A673 (cell line): ENCODE measurements around the gene GP1BB.

Source experiments
- CTCF ChIP-seq: fragments of 300-800, 200-600 bp; sonication (generic); conservative IDR thresholded peaks from 2 replicates; pipeline ENCODE4 v1.5.1; 2017; ENCODE audit warnings: low read depth, mild to moderate bottlenecking, antibody characterized with exemption, low read length, moderate library complexity, mixed read lengths
- EZH2 ChIP-seq: fragments of 200-600 bp; sonication (generic); IDR thresholded peaks from 2 replicates; pipeline ENCODE4 v1.6.1; 2017; ENCODE audit warnings: borderline replicate concordance, low read depth, mild to moderate bottlenecking, mixed read lengths, antibody characterized with exemption, low read length; ENCODE audit not compliant: poor library complexity, severe bottlenecking

GRCh38 chr22:19759427-19760057 lies 36.2 kb downstream of the GP1BB start:
- TF ChIP-seq CTCF (no peak), EZH2 (no peak)
